Gastroesophageal sphincter (tissue), 4 donors: ENCODE data around the gene KCNMB2. TPM values are rescaled to one million over a fixed set of nuclear protein-coding genes. Genes with fewer than 3 reads are reported as not detected.
"Not testable (repeated sequence)": the region's sequence is repeated elsewhere in the genome, so short reads cannot be mapped to it uniquely, and the experiment has no call there.

Experiments
- ATAC-seq: fragments of 150-250 bp; one replicate; pipeline ENCODE4 v1.9.1; 2016; ENCODE audit warnings: mild to moderate bottlenecking, moderate library complexity
- H3K27ac ChIP-seq, 4 donors: fragments of 200-600 bp; sonication (generic) in 3 of 4; 1 replicate in 3 of 4; 2 replicates in 1 of 4; pipeline ENCODE4 v1.5.1; 2016 to 2019
- H3K27me3 ChIP-seq: fragments of 200-600 bp; sonication (generic); one replicate; pipeline ENCODE4 v1.5.1; 2019
- H3K36me3 ChIP-seq, 2 donors: fragments of 200-600 bp; sonication (generic); one replicate each; pipeline ENCODE4 v1.5.1; 2019; ENCODE audit warnings: control low read depth in 1 of 2
- H3K4me1 ChIP-seq, 3 donors: fragments of 200-600 bp; sonication (generic); 1 replicate in 2 of 3; 2 replicates in 1 of 3; pipeline ENCODE4 v1.5.1; 2016 to 2019; ENCODE audit warnings: control low read depth in 2 of 3
- H3K4me3 ChIP-seq, 2 donors: fragments of 200-600 bp; sonication (generic); one replicate each; pipeline ENCODE4 v1.5.1; 2019; ENCODE audit warnings: mild to moderate bottlenecking in 1 of 2, moderate library complexity in 1 of 2
- H3K9me3 ChIP-seq, 3 donors: fragments of 200-600 bp; sonication (generic); one replicate each; pipeline ENCODE4 v1.5.1; 2017 to 2019; ENCODE audit warnings: control low read depth in 2 of 3
- EP300 ChIP-seq: sonication (generic); formaldehyde crosslinking; IDR thresholded peaks from one replicate; pipeline ENCODE4 v1.6.1; 2017; ENCODE audit warnings: antibody characterized with exemption, mild to moderate bottlenecking
- POLR2A ChIP-seq, 2 donors: fragments of 450-650 bp; IDR thresholded peaks; one replicate each; pipeline ENCODE4 v1.6.1; 2017; ENCODE audit warnings: antibody characterized with exemption in 2 of 2, mild to moderate bottlenecking in 2 of 2, moderate library complexity in 1 of 2
- POLR2AphosphoS5 ChIP-seq: sonication (generic); formaldehyde crosslinking; IDR thresholded peaks from one replicate; pipeline ENCODE4 v1.6.1; 2017; ENCODE audit warnings: antibody characterized with exemption
- WGBS, 2 donors: methylation state at CpG; one replicate each; pipeline ENCODE4 v1.1.5; 2018; ENCODE audit warnings: low coverage in 1 of 2; 5-methylcytosine and 5-hydroxymethylcytosine counted together
- total RNA-seq, 4 donors: library from RNA; depleted of rRNA; stranded (reverse); fragments of >200 nt; gene quantifications; one replicate each; pipeline ENCODE4 v1.1.0, GENCODE V29; 2016
- TF ChIP-seq, protein P1 (sequence below), 4 experiments: fragments of 200-600 bp in 2 of 4; fragments of 450-650 bp in 2 of 4; sonication (generic) in 1 of 4; IDR thresholded peaks; one replicate each; pipeline ENCODE4 v1.5.1; 2017 to 2019; ENCODE audit warnings: antibody characterized with exemption in 4 of 4, mild to moderate bottlenecking in 2 of 4, moderate library complexity in 2 of 4

The KCNMB2 gene
- total RNA-seq, 4 donors from 2014 or later = 1.3 TPM; not detected in 3

- TF ChIP-seq EP300 (no peak), POLR2A (IDR thresholded peaks at IDR 0.05) (no peak), POLR2AphosphoS5 (no peak)
- TF ChIP-seq, protein P1, sequence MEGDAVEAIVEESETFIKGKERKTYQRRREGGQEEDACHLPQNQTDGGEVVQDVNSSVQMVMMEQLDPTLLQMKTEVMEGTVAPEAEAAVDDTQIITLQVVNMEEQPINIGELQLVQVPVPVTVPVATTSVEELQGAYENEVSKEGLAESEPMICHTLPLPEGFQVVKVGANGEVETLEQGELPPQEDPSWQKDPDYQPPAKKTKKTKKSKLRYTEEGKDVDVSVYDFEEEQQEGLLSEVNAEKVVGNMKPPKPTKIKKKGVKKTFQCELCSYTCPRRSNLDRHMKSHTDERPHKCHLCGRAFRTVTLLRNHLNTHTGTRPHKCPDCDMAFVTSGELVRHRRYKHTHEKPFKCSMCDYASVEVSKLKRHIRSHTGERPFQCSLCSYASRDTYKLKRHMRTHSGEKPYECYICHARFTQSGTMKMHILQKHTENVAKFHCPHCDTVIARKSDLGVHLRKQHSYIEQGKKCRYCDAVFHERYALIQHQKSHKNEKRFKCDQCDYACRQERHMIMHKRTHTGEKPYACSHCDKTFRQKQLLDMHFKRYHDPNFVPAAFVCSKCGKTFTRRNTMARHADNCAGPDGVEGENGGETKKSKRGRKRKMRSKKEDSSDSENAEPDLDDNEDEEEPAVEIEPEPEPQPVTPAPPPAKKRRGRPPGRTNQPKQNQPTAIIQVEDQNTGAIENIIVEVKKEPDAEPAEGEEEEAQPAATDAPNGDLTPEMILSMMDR (IDR thresholded peaks at IDR 0.05) = no peak
- no peaks in the 10 kb centered on the region for H3K4me1 ChIP-seq
- no peaks in the 10 kb centered on the region for H3K27me3 ChIP-seq
- no peak for ATAC-seq
- H3K36me3 ChIP-seq = no peaks in the 10 kb centered on the region
- 67 to 71% methylated on average over 2 to 3 of the region's 3 CpGs for WGBS, 2 donors
- H3K4me3 ChIP-seq = no peak overlapping the region
- H3K9me3 ChIP-seq = no peaks in the 10 kb centered on the region
- H3K27ac ChIP-seq = no peak overlapping the region
Measured at GRCh38 chr3:178513546-178514380, 22.5 kb upstream of the KCNMB2 start.

DNA sequence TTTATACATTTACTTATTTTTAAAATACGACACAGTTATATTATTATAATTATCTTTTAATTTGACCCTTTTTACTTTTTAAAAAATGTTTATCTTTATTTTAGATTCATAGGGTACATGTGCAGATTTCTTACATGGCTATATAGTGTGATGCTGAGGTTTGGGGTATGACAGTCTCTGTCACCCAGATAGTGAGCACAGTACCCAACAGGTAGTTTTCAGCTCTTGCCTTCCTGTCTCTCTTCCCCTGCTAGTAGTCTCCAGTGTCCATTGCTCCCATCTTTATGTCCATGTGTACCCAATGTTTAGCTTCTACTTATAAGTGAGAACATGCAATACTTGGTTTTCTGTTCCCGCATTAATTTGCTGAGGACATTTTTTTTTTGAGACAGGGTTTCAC is 21.8 kb upstream of the KCNMB2 start:
- Histone ChIP-seq H3K27me3 (no peaks in the 10 kb centered on the region), H3K9me3 (no peaks in the 10 kb centered on the region), H3K4me1 (no peaks in the 10 kb centered on the region), H3K36me3 (no peaks in the 10 kb centered on the region), H3K4me3 (no peak overlapping the region), H3K27ac (no peak overlapping the region)
- 85 to 95% methylated on average over 2 of the region's 2 CpGs for WGBS, 2 donors
- TF ChIP-seq, protein P1 (IDR thresholded peaks at IDR 0.05) = no peak
- TF ChIP-seq POLR2AphosphoS5 = no peak
- TF ChIP-seq EP300 = no peak
- no peak for TF ChIP-seq POLR2A (IDR thresholded peaks at IDR 0.05)
- ATAC-seq = no peak

- 70 to 80% methylated on average over 2 to 6 of the region's 6 CpGs for WGBS, 2 donors
- H3K4me3 ChIP-seq = not testable (repeated sequence)
Measured at GRCh38 chr3:178515076-178515744, 21.0 kb upstream of the KCNMB2 start.

GRCh38 chr3:178517665-178518334 is 18.4 kb upstream of the KCNMB2 start:
- 92 to 93% methylated on average over 6 to 7 of the region's 7 CpGs for WGBS, 2 donors
- ATAC-seq = no peak
- Histone ChIP-seq H3K9me3 (no peaks in the 10 kb centered on the region), H3K4me3 (no peak overlapping the region), H3K36me3 (no peaks in the 10 kb centered on the region), H3K4me1 (no peaks in the 10 kb centered on the region), H3K27ac (no peak overlapping the region), H3K27me3 (no peaks in the 10 kb centered on the region)
- no peak for TF ChIP-seq EP300
- TF ChIP-seq POLR2AphosphoS5 = no peak
- TF ChIP-seq, protein P1 (IDR thresholded peaks at IDR 0.05) = no peak
- TF ChIP-seq POLR2A (IDR thresholded peaks at IDR 0.05) = no peak

More at GRCh38 chr3:178515076-178515744, 21.0 kb upstream of the KCNMB2 start:
- not testable (repeated sequence) for H3K27me3 ChIP-seq, H3K36me3 ChIP-seq, ATAC-seq, H3K9me3 ChIP-seq, H3K27ac ChIP-seq, H3K4me1 ChIP-seq

DNA sequence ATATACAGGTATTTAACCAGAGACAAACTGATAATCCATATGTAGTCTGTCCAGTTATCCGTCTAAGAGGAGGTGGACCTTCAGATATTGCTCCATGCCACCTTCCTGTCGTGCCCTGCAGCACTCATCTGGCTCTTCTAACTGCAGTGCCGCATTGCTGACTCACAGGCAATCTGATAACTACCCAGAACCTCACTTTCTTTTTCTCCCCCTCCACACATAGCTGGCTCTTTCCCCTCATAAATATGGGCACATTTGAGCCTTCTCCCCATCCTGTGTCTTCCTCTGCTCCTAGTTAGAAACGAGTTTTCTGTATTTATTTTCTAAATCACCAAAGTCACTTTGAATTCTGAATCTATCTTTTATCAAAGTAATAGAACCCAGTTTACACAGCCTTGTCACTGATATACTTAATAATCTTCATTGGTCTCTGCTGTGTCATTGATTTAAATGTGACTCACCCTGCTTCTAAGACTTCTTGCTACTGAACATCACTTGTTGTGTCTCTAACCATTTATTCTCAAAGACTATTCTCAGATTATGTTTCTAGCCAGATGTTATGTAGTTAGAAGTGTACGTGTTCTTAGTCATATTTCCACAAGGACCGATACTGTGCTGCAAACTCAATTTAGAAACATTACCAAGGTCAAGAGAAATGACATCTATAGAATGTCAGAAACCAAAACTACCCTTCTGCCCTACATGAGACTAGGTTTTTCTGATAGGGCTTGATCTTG is 17.4 kb upstream of the KCNMB2 start:
- 73 to 86% methylated on average over 5 of the region's 6 CpGs for WGBS, 2 donors
- H3K4me1 ChIP-seq = no peaks in the 10 kb centered on the region
- no peaks in the 10 kb centered on the region for H3K27me3 ChIP-seq
- no peaks in the 10 kb centered on the region for H3K36me3 ChIP-seq
- ATAC-seq = no peak
- no peak overlapping the region for H3K27ac ChIP-seq
- no peak overlapping the region for H3K4me3 ChIP-seq
- no peak for TF ChIP-seq POLR2A (IDR thresholded peaks at IDR 0.05)
- TF ChIP-seq, protein P1 (IDR thresholded peaks at IDR 0.05) = no peak
- TF ChIP-seq EP300 = no peak
- no peak for TF ChIP-seq POLR2AphosphoS5
- H3K9me3 ChIP-seq = no peaks in the 10 kb centered on the region
